Mammary epithelial cell (primary cell): Measurements from ENCODE around the gene TYW1.
"Not testable (repeated sequence)": the region's sequence is repeated elsewhere in the genome, so short reads cannot be mapped to it uniquely, and the experiment has no call there.

Experiments used
- CTCF ChIP-seq, 2 donors: IDR thresholded peaks in 1 of 2; conservative IDR thresholded peaks in 1 of 2; 2 replicates each; pipeline ENCODE4 v1.5.1; 2011 to 2012; ENCODE audit warnings: inconsistent platforms in 2 of 2, low read length in 2 of 2, mild to moderate bottlenecking in 2 of 2, control low read depth in 1 of 2, low read depth in 1 of 2; ENCODE audit not compliant: insufficient read depth in 1 of 2; ENCODE audit errors: extremely low read depth in 1 of 2
- EZH2 ChIP-seq: IDR thresholded peaks from 2 replicates; pipeline ENCODE4 v1.6.1; 2012; ENCODE audit warnings: low read length, inconsistent platforms, borderline replicate concordance

- not testable (repeated sequence) for TF ChIP-seq CTCF (conservative IDR thresholded peaks at IDR 0.05 in 1 of 2, IDR thresholded peaks at IDR 0.05 in 1 of 2; ENCODE audit: extremely low read depth in 1 of 2, insufficient read depth in 1 of 2, low read depth in 1 of 2, low read length in 2 of 2); EZH2
Measured at GRCh38 chr7:67066950-67067622, 70.5 kb downstream of the TYW1 start.
